Endothelial cell of umbilical vein (primary cell): ENCODE results near the gene AGRP. TPM values are rescaled to one million over a fixed set of nuclear protein-coding genes. Genes with fewer than 3 reads are reported as not detected.

Source experiments
- BruUV-seq: library from RNA; stranded (reverse); fragments of 400-500 nt; replicated peaks from 2 replicates; lab custom pipeline; 2021; lab: Mats Ljungman, UMichigan
- CTCF ChIA-PET: fragments of 300-600, 350-600 bp; sonication (Branson Sonifier 250); formaldehyde crosslinking; loops from one replicate; lab custom pipeline; 2021; ENCODE audit warnings: antibody characterized with exemption, inconsistent platforms; lab: Charles Lee
- POLR2A ChIA-PET: fragments of 300-600, 350-600 bp; sonication (Branson Sonifier 250); formaldehyde crosslinking; loops from one replicate; lab custom pipeline; 2021; ENCODE audit warnings: antibody characterized with exemption, inconsistent platforms; lab: Charles Lee
- DNase-seq: peaks from one replicate; pipeline ENCODE4 v3.0.0-alpha.2; 2011; ENCODE audit warnings: low read depth, low spot score
- FAIRE-seq: peaks from 2 replicates; lab custom pipeline; 2011; peaks lifted over from hg19 to GRCh38; lab: Jason Lieb, UNC
- H2AFZ ChIP-seq: 2 replicates; pipeline ENCODE4 v1.6.0; 2012; ENCODE audit warnings: low read depth, low read length, control low read depth, inconsistent platforms
- H3K27ac ChIP-seq: 2 replicates; pipeline ENCODE4 v1.5.1; 2011; ENCODE audit warnings: low read depth, mild to moderate bottlenecking, control low read depth, low read length, moderate library complexity; ENCODE audit not compliant: insufficient read depth
- H3K27me3 ChIP-seq, 2 experiments: 2 replicates each; pipeline versions ENCODE4 v1.6.0 to v1.6.1; 2011; ENCODE audit warnings: low read length in 2 of 2, mixed read lengths in 1 of 2; ENCODE audit not compliant: control insufficient read depth in 2 of 2, insufficient read depth in 2 of 2
- H3K36me3 ChIP-seq, 2 experiments: 2 replicates in 1 of 2; 3 replicates in 1 of 2; pipeline ENCODE4 v1.5.1; 2011; ENCODE audit warnings: low read length in 2 of 2, mild to moderate bottlenecking in 1 of 2, moderate library complexity in 1 of 2; ENCODE audit not compliant: control insufficient read depth in 2 of 2, insufficient read depth in 2 of 2; ENCODE audit errors: extremely low read depth in 1 of 2
- H3K4me1 ChIP-seq: 3 replicates; pipeline ENCODE4 v1.5.1; 2011; ENCODE audit warnings: mild to moderate bottlenecking, low read length; ENCODE audit not compliant: control insufficient read depth, insufficient read depth; ENCODE audit errors: extremely low read depth
- H3K4me2 ChIP-seq: 2 replicates; pipeline ENCODE4 v1.6.1; 2011; ENCODE audit warnings: low read length, control low read depth, mixed read lengths; ENCODE audit not compliant: insufficient read depth
- H3K4me3 ChIP-seq, 3 experiments: fragments of 200-600 bp in 1 of 3; sonication (generic), shearing (Covaris generic) in 1 of 3; replicated peaks in 1 of 3; 2 replicates each; pipeline ENCODE4 v1.5.1; 2011 to 2016; ENCODE audit warnings: control low read depth in 3 of 3, low read length in 3 of 3, mild to moderate bottlenecking in 2 of 3, inconsistent platforms in 1 of 3, low read depth in 1 of 3, moderate library complexity in 1 of 3; ENCODE audit not compliant: insufficient read depth in 1 of 3
- H3K79me2 ChIP-seq: 2 replicates; pipeline ENCODE4 v1.6.0; 2012; ENCODE audit warnings: low read length, inconsistent platforms; ENCODE audit not compliant: control insufficient read depth, insufficient read depth
- H3K9ac ChIP-seq: replicated peaks from 2 replicates; pipeline ENCODE3; 2011; ENCODE audit warnings: low read length, control low read depth; ENCODE audit not compliant: insufficient read depth; ENCODE audit errors: extremely low read depth
- H3K9me1 ChIP-seq: replicated peaks from 3 replicates; pipeline ENCODE4 v1.6.0; 2011; ENCODE audit warnings: mild to moderate bottlenecking, low read length; ENCODE audit not compliant: control insufficient read depth, insufficient read depth; ENCODE audit errors: extremely low read depth
- H3K9me3 ChIP-seq: replicated peaks from 2 replicates; pipeline ENCODE4 v1.5.1; 2012; ENCODE audit warnings: low read length, inconsistent platforms; ENCODE audit not compliant: control insufficient read depth, insufficient read depth
- H4K20me1 ChIP-seq: replicated peaks from 2 replicates; pipeline ENCODE3; 2011; ENCODE audit warnings: mild to moderate bottlenecking, low read length; ENCODE audit not compliant: control insufficient read depth, insufficient read depth; ENCODE audit errors: extremely low read depth
- CTCF ChIP-seq, 2 donors: IDR thresholded peaks; 1 replicate in 1 of 2; 2 replicates in 1 of 2; pipeline ENCODE4 v1.5.1; 2011; ENCODE audit warnings: low read length in 2 of 2, mild to moderate bottlenecking in 2 of 2, moderate library complexity in 2 of 2, control low read depth in 1 of 2, inconsistent platforms in 1 of 2, low read depth in 1 of 2; ENCODE audit not compliant: insufficient read depth in 1 of 2; ENCODE audit errors: extremely low read depth in 1 of 2
- EZH2 ChIP-seq: IDR thresholded peaks from 2 replicates; pipeline ENCODE4 v1.6.1; 2012; ENCODE audit warnings: borderline replicate concordance, low read depth, mild to moderate bottlenecking, moderate library complexity, low read length, inconsistent platforms; ENCODE audit not compliant: severe bottlenecking
- FOS ChIP-seq: IDR thresholded peaks from 2 replicates; pipeline ENCODE4 v1.6.1; 2011; ENCODE audit warnings: mild to moderate bottlenecking, low read length, moderate library complexity, borderline replicate concordance; ENCODE audit not compliant: insufficient read depth
- GATA2 ChIP-seq: IDR thresholded peaks from 2 replicates; pipeline ENCODE4 v1.7.0; 2011; ENCODE audit warnings: low read depth, mild to moderate bottlenecking, moderate library complexity, mixed read lengths, low read length; ENCODE audit not compliant: insufficient read length, insufficient read depth
- JUN ChIP-seq: IDR thresholded peaks from 2 replicates; pipeline ENCODE4 v1.6.1; 2011; ENCODE audit warnings: borderline replicate concordance, low read depth; ENCODE audit not compliant: insufficient read length, insufficient read depth
- MAX ChIP-seq: IDR thresholded peaks from 2 replicates; pipeline ENCODE4 v1.6.1; 2011; ENCODE audit not compliant: insufficient read depth, insufficient read length
- MYC ChIP-seq: IDR thresholded peaks from one replicate; pipeline ENCODE4 v1.6.1; 2011; ENCODE audit warnings: mild to moderate bottlenecking, low read depth, low read length
- POLR2A ChIP-seq: IDR thresholded peaks from 2 replicates; pipeline ENCODE4 v1.6.1; 2012; ENCODE audit warnings: low read depth, mild to moderate bottlenecking, control low read depth, low read length
- POLR2AphosphoS5 ChIP-seq: IDR thresholded peaks from 2 replicates; pipeline ENCODE4 v1.6.1; 2012; ENCODE audit warnings: low read depth, mild to moderate bottlenecking, control low read depth, low read length, moderate library complexity; ENCODE audit not compliant: insufficient read depth
- dilution Hi-C: fragments of 300-500 bp; cut with MboI; formaldehyde crosslinking; loops from one replicate; pipeline ENCODE4 v1.15.0; 2019; ENCODE audit warnings: low sequenced_read_pairs; ENCODE audit not compliant: extremely low pct_ligation_motif_present
- intact Hi-C: fragments of 100-400 bp; cut with micrococcal nuclease; formaldehyde crosslinking; loops from one replicate; pipeline ENCODE4 v1.10.0; 2022
- polyA plus RNA-seq, 4 experiments: library from polyadenylated mRNA; depleted of rRNA in 3 of 4; stranded (reverse) in 3 of 4; unstranded in 1 of 4; fragments of >200 nt; gene quantifications; 2 replicates each; pipeline versions ENCODE4 v1.2.1 to v1.2.3, GENCODE V29; 2011 to 2012; ENCODE audit warnings: missing spikeins in 1 of 4
- total RNA-seq: library from RNA; stranded (reverse); gene quantifications from 2 replicates; pipeline ENCODE4 v1.2.3, GENCODE V29; 2021

AGRP gene
- total and polyA plus RNA-seq, 2 donors (not counting 3 experiments of a cell fraction or from before 2014, with no cell fraction given): not detected

DNA sequence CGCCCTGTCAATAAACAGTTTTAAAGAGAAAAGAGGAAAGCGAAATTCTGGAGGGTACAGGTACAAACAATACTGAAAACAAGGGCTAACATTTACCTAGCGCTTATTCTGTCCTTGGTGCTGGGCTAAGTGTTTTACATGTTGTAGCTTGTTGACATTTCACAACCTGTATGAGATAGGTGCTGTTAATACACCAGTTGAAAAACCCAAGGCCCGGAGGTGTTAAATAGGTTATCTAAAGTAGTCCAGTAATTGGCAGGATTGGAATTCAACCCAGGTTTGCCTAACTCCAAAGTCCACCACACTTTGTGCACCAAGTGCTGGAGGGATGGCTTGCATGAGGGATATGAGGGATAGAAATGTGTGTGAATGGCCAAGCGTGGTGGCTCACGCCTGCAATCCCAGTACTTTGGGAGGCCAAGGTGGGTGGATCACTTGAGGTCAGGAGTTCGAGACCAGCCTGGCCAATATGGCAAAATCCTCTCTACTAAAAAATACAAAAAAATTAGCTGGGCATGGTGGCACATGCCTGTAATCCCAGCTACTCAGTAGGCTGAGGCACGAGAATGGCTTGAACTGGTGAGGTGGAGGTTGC is 5.3 kb downstream of the AGRP start:
- Histone ChIP-seq H3K27me3 (no peaks in the 10 kb centered on the region), H3K4me1 (peaks cover 22% of the 10 kb centered on the region), H3K27ac (no peak overlapping the region), H3K79me2 (peaks cover 45% of the 10 kb centered on the region), H4K20me1 (peaks cover 2% of the 10 kb centered on the region), H3K9ac (no peak overlapping the region), H3K4me2 (no peak overlapping the region), H3K9me3 (no peaks in the 10 kb centered on the region), H3K9me1 (no peaks in the 10 kb centered on the region), H3K4me3 (no peak overlapping the region), H2AFZ (no peak overlapping the region), H3K36me3 (no peaks in the 10 kb centered on the region)
- intact Hi-C loops: no loop called here
- no TSS peak for BruUV-seq
- TF ChIP-seq POLR2AphosphoS5 (no peak), EZH2 (no peak)
- no peak for DNase-seq
- CTCF ChIA-PET: interaction anchor here (2.2 kb wide), 1 partner anchor 50 kb away, joined by 8 read pairs; no protein-coding TSS in a partner anchor
- POLR2A ChIA-PET: interaction anchor here (0.7 kb wide), 1 partner anchor 212 kb away, joined by 3 read pairs; no protein-coding TSS in a partner anchor
- FAIRE-seq: no peak
- dilution Hi-C loops: no loop called here

DNA sequence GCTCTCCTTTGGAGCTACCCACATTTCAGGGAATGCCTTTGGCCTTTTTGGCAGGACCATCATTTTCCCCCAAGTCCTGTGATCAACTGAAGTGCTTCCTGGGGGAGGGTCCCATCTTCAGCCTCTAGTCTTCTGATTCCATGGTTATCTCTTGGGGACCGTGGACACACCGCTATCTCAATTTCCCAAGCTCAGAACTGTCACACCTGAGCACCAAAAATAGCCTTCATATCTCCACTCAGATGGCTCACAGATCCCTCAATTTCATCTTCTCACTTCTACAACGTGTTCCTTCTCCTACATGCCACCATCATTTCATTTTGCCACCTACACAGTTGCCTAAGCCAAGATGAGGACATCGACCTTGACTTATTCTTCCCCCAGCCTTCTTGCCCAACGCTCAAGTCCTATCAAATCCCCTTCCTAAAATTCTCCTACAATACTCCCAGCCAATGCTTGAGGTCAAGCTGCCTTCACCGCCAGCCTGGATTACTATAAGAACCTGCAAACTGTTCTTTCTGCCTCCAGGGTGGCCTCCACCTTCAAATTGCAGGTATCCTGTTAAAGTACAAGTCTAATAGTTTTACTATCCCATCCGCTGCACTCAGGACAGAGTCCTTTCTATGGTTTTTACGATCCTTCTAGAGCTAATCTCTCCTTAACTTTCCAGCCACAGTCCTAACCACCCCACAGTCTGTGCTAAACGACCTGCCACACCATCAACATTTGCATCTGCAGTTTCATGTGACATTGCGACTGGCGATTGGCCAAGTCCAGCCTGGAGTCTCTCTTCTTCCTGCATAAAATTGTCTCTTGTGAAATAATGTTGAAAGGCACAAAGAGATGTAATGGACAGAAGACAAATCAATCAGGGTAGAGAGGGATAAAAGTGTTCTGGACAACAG is 8.5 kb downstream of the AGRP start:
- Histone ChIP-seq H3K4me2 (no peak overlapping the region), H3K79me2 (peaks cover 42% of the 10 kb centered on the region), H3K4me3 (no peak overlapping the region), H3K4me1 (peaks cover 5% of the 10 kb centered on the region), H3K27ac (no peak overlapping the region), H3K9ac (no peak overlapping the region), H2AFZ (no peak overlapping the region), H3K36me3 (no peaks in the 10 kb centered on the region), H3K9me1 (no peaks in the 10 kb centered on the region), H4K20me1 (peaks cover 2% of the 10 kb centered on the region), H3K27me3 (no peaks in the 10 kb centered on the region), H3K9me3 (no peaks in the 10 kb centered on the region)
- POLR2A ChIA-PET: no interaction called here
- FAIRE-seq: no peak
- intact Hi-C loops (no loop called here), dilution Hi-C loops (no loop called here)
- CTCF ChIA-PET: interaction anchor here (0.6 kb wide), 1 partner anchor 47 kb away, joined by 3 read pairs; no protein-coding TSS in a partner anchor
- BruUV-seq: no TSS peak
- DNase-seq: no peak
- TF ChIP-seq MAX (no peak), EZH2 (no peak), JUN (no peak), GATA2 (no peak), POLR2AphosphoS5 (no peak), POLR2A (no peak), CTCF (IDR thresholded peaks at IDR 0.05; ENCODE audit: extremely low read depth in 1 of 2, insufficient read depth in 1 of 2, low read depth in 1 of 2, low read length in 2 of 2) (no peak), MYC (no peak), FOS (no peak)
